HCT116 (cell line): ENCODE data around the gene OSBPL5. TPM values are rescaled to one million over a fixed set of nuclear protein-coding genes. Genes with fewer than 3 reads are reported as not detected.

ENCODE experiments used
- ATAC-seq: fragments of 200-7000 bp; cut with Tn5 transposase; 2 replicates; pipeline ENCODE4 v1.9.1; 2020; ENCODE audit warnings: mild to moderate bottlenecking, moderate library complexity
- BruUV-seq: library from RNA; stranded (reverse); fragments of 400-500 nt; replicated peaks from 2 replicates; lab custom pipeline; 2021; lab: Mats Ljungman, UMichigan
- CTCF ChIA-PET: fragments of 300-600 bp; sonication (Branson Sonifier 250); formaldehyde crosslinking; loops from one replicate; lab custom pipeline; 2021; ENCODE audit warnings: antibody characterized with exemption; lab: Charles Lee
- POLR2A ChIA-PET: fragments of 300-600, 350-600 bp; sonication (Branson Sonifier 250); formaldehyde crosslinking; loops from one replicate; lab custom pipeline; 2021; ENCODE audit warnings: antibody characterized with exemption; lab: Charles Lee
- RAD21 ChIA-PET, 2 experiments: fragments of 300-600 bp; sonication (Branson Sonifier 250); formaldehyde crosslinking; loops; one replicate each; lab custom pipeline; 2023; ENCODE audit warnings: low total read pairs in 2 of 2; ENCODE audit not compliant: uncharacterized antibody in 2 of 2, unreplicated experiment in 2 of 2, low non-redundant PET in 1 of 2; lab: Charles Lee
- DNase-seq: peaks from one replicate; pipeline ENCODE4 v3.0.0-alpha.2; 2010; ENCODE audit warnings: low read depth, low spot score
- H2AFZ ChIP-seq: fragments of 200-600 bp; shearing (Covaris generic), sonication (generic); 2 replicates; pipeline ENCODE4 v1.6.1; 2017; ENCODE audit warnings: low read depth, mixed run types, mixed read lengths, antibody characterized with exemption, low read length; ENCODE audit not compliant: poor library complexity, severe bottlenecking
- H3K27ac ChIP-seq: 2 replicates; pipeline ENCODE4 v1.5.1; 2012; ENCODE audit warnings: low read depth, low read length
- H3K27me3 ChIP-seq: fragments of 200-600 bp; sonication (generic); 2 replicates; pipeline ENCODE4 v1.6.1; 2016; ENCODE audit warnings: mixed run types, low read length, mixed read lengths; ENCODE audit not compliant: insufficient read depth
- H3K36me3 ChIP-seq, 2 experiments: fragments of 200-500 bp in 1 of 2; fragments of 200-600 bp in 1 of 2; sonication (Bioruptor generic) in 1 of 2; sonication (generic) in 1 of 2; 2 replicates each; pipeline versions ENCODE4 v1.5.1 to v1.6.1; 2014 to 2016; ENCODE audit warnings: low read length in 2 of 2, inconsistent platforms in 1 of 2, mixed read lengths in 1 of 2, mixed run types in 1 of 2; ENCODE audit not compliant: insufficient read depth in 2 of 2, control insufficient read depth in 1 of 2
- H3K4me1 ChIP-seq, 2 experiments: fragments of 200-600 bp in 1 of 2; sonication (generic) in 1 of 2; 2 replicates each; pipeline versions ENCODE4 v1.5.1 to v1.6.1; 2012 to 2017; ENCODE audit warnings: low read length in 2 of 2, inconsistent platforms in 1 of 2, mild to moderate bottlenecking in 1 of 2, mixed read lengths in 1 of 2, mixed run types in 1 of 2, moderate library complexity in 1 of 2; ENCODE audit not compliant: insufficient read depth in 2 of 2, control insufficient read depth in 1 of 2
- H3K4me2 ChIP-seq: fragments of 200-600 bp; sonication (generic); 2 replicates; pipeline ENCODE4 v1.6.1; 2017; ENCODE audit warnings: mixed run types, low read length, mixed read lengths
- H3K4me3 ChIP-seq, 2 experiments: fragments of 200-600 bp in 1 of 2; sonication (generic) in 1 of 2; replicated peaks in 1 of 2; 2 replicates each; pipeline ENCODE4 v1.5.1; 2011 to 2016; ENCODE audit warnings: low read length in 2 of 2, control low read depth in 1 of 2, low read depth in 1 of 2, mild to moderate bottlenecking in 1 of 2, mixed read lengths in 1 of 2, mixed run types in 1 of 2
- H3K79me2 ChIP-seq: fragments of 200-600 bp; sonication (generic); 2 replicates; pipeline ENCODE4 v1.6.1; 2017; ENCODE audit warnings: mild to moderate bottlenecking, mixed run types, low read length, moderate library complexity, mixed read lengths; ENCODE audit not compliant: insufficient read depth
- H3K9ac ChIP-seq: fragments of 200-600 bp; sonication (generic); 2 replicates; pipeline ENCODE4 v1.6.1; 2016; ENCODE audit warnings: low read length, mixed read lengths
- H3K9me2 ChIP-seq: fragments of 200-600 bp; sonication (generic), shearing (Covaris generic); 2 replicates; pipeline ENCODE4 v1.6.1; 2017; ENCODE audit warnings: mixed run types, mild to moderate bottlenecking, moderate library complexity; ENCODE audit not compliant: insufficient read depth
- H3K9me3 ChIP-seq, 2 experiments: fragments of 200-500 bp in 1 of 2; fragments of 200-600 bp in 1 of 2; sonication (Bioruptor generic) in 1 of 2; sonication (generic) in 1 of 2; 2 replicates each; pipeline ENCODE4 v1.6.1; 2014 to 2017; ENCODE audit warnings: low read length in 2 of 2, mixed read lengths in 2 of 2, inconsistent platforms in 1 of 2, low read depth in 1 of 2, mild to moderate bottlenecking in 1 of 2, mixed run types in 1 of 2, moderate library complexity in 1 of 2; ENCODE audit not compliant: control insufficient read depth in 1 of 2, insufficient read depth in 1 of 2
- H4K20me1 ChIP-seq: fragments of 200-600 bp; sonication (generic), shearing (Covaris generic); 2 replicates; pipeline ENCODE4 v1.6.1; 2017; ENCODE audit warnings: mixed run types, mild to moderate bottlenecking, moderate library complexity; ENCODE audit not compliant: insufficient read depth
- CBX3 ChIP-seq: IDR thresholded peaks from 2 replicates; pipeline ENCODE4 v1.6.1; 2012; ENCODE audit warnings: low read depth
- CEBPB ChIP-seq: IDR thresholded peaks from 2 replicates; pipeline ENCODE4 v1.6.1; 2012; ENCODE audit warnings: low read depth
- EGR1 ChIP-seq: IDR thresholded peaks from 2 replicates; pipeline ENCODE4 v1.6.1; 2012; ENCODE audit warnings: low read depth
- EZH2 ChIP-seq: fragments of 200-600 bp; sonication (generic); IDR thresholded peaks from 2 replicates; pipeline ENCODE4 v1.6.1; 2017; ENCODE audit warnings: antibody characterized with exemption, mixed run types
- EZH2phosphoT487 ChIP-seq: fragments of 200-600 bp; IDR thresholded peaks from 2 replicates; pipeline ENCODE4 v1.6.1; 2018; ENCODE audit warnings: antibody characterized with exemption, borderline replicate concordance
- JUND ChIP-seq: IDR thresholded peaks from 2 replicates; pipeline ENCODE4 v1.6.1; 2012
- MAX ChIP-seq: IDR thresholded peaks from 2 replicates; pipeline ENCODE4 v1.6.1; 2012
- POLR2A ChIP-seq: IDR thresholded peaks from 2 replicates; pipeline ENCODE4 v1.7.0; 2011; ENCODE audit warnings: borderline replicate concordance; ENCODE audit not compliant: insufficient read depth, insufficient read length; ENCODE audit errors: extremely low read depth
- POLR2AphosphoS5 ChIP-seq: IDR thresholded peaks from 2 replicates; pipeline ENCODE4 v1.6.1; 2011; ENCODE audit warnings: mild to moderate bottlenecking, low read depth, low read length, moderate library complexity
- RAD21 ChIP-seq: IDR thresholded peaks from 2 replicates; pipeline ENCODE4 v1.6.1; 2012; ENCODE audit warnings: low read depth, mild to moderate bottlenecking
- SIN3A ChIP-seq: IDR thresholded peaks from 2 replicates; pipeline ENCODE4 v1.6.1; 2012; ENCODE audit warnings: low read depth
- SP1 ChIP-seq: IDR thresholded peaks from 2 replicates; pipeline ENCODE4 v1.6.1; 2012; ENCODE audit warnings: low read depth
- YY1 ChIP-seq: IDR thresholded peaks from 2 replicates; pipeline ENCODE4 v1.6.1; 2011; ENCODE audit warnings: low read length, low read depth, moderate library complexity, mild to moderate bottlenecking; ENCODE audit not compliant: insufficient replicate concordance; ENCODE audit errors: extremely low read depth
- ZNF274 ChIP-seq: fragments of 200-500 bp; sonication (Bioruptor generic); IDR thresholded peaks from 2 replicates; pipeline ENCODE4 v1.6.1; 2014; ENCODE audit warnings: mild to moderate bottlenecking, low read depth, low read length, inconsistent platforms
- intact Hi-C: fragments of 100-400 bp; cut with micrococcal nuclease; formaldehyde crosslinking; loops from 2 replicates; pipeline ENCODE4 v1.10.0; 2022
- total RNA-seq: library from RNA; stranded (reverse); gene quantifications from one replicate; pipeline ENCODE4 v1.2.1, GENCODE V29; 2021; ENCODE audit not compliant: unreplicated experiment
- TF ChIP-seq, protein P1 (sequence below): IDR thresholded peaks from 2 replicates; pipeline ENCODE4 v1.6.1; 2012

The OSBPL5 gene
- total RNA-seq, 1 experiment from 2014 or later: 44.2 TPM

GRCh38 chr11:3122775-3123201 lies 42.3 kb downstream of the OSBPL5 start (continued):
- TF ChIP-seq ZNF274 (no peak), CBX3 (no peak)

- no peak for TF ChIP-seq EZH2
- no peak for TF ChIP-seq CEBPB
- no peak for TF ChIP-seq SIN3A
- no peak for TF ChIP-seq MAX
- no peak for TF ChIP-seq YY1
- no peak for TF ChIP-seq RAD21
- TF ChIP-seq POLR2A: no peak
- no peak for TF ChIP-seq EGR1
- TF ChIP-seq POLR2AphosphoS5: no peak
- TF ChIP-seq SP1: no peak
- no peak for TF ChIP-seq JUND
- no peak for TF ChIP-seq EZH2phosphoT487
- TF ChIP-seq, protein P1, sequence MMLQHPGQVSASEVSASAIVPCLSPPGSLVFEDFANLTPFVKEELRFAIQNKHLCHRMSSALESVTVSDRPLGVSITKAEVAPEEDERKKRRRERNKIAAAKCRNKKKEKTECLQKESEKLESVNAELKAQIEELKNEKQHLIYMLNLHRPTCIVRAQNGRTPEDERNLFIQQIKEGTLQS: no peak
- TF ChIP-seq, all 23 proteins: peak for 0
- no peak overlapping the region for H2AFZ ChIP-seq
- DNase-seq (no peak), ATAC-seq (no peak)
- peaks cover 2 to 23% of the 10 kb centered on the region in 2 experiments; a peak in 1 of 4 replicates for H3K36me3 ChIP-seq
- H3K27ac ChIP-seq: no peak overlapping the region
- ChIA-PET CTCF (no interaction called here), POLR2A (no interaction called here), RAD21 (no interaction called here)
- H4K20me1 ChIP-seq: no peaks in the 10 kb centered on the region
- no peak overlapping the region for H3K4me2 ChIP-seq
- no peak overlapping the region for H3K4me3 ChIP-seq
- no peaks in the 10 kb centered on the region for H3K9me2 ChIP-seq
- H3K79me2 ChIP-seq: peaks cover 26% of the 10 kb centered on the region
- no peak overlapping the region for H3K9ac ChIP-seq
- no TSS peak for BruUV-seq
- intact Hi-C loops: no loop called here
- H3K9me3 ChIP-seq: no peaks in the 10 kb centered on the region
- no peaks in the 10 kb centered on the region for H3K27me3 ChIP-seq
- H3K4me1 ChIP-seq: peaks cover 21 to 37% of the 10 kb centered on the region in 2 experiments
Observed at GRCh38 chr11:3121931-3122774, 43.0 kb downstream of the OSBPL5 start.
